SK-N-MC (cell line): ENCODE measurements around the gene TICAM1.

ENCODE experiments used
- EZH2 ChIP-seq: fragments of 200-600 bp; sonication (generic); IDR thresholded peaks from one replicate; pipeline ENCODE4 v1.6.1; 2017; ENCODE audit warnings: antibody characterized with exemption
- FOXP2 ChIP-seq: optimal IDR thresholded peaks from 2 replicates; pipeline ENCODE3; 2011; ENCODE audit warnings: mild to moderate bottlenecking, moderate library complexity; ENCODE audit not compliant: insufficient read depth; ENCODE audit errors: extremely low read length, control extremely low read depth
- POLR2AphosphoS5 ChIP-seq: IDR thresholded peaks from 2 replicates; pipeline ENCODE4 v1.6.1; 2012; ENCODE audit warnings: mild to moderate bottlenecking, low read depth, low read length, borderline replicate concordance

DNA sequence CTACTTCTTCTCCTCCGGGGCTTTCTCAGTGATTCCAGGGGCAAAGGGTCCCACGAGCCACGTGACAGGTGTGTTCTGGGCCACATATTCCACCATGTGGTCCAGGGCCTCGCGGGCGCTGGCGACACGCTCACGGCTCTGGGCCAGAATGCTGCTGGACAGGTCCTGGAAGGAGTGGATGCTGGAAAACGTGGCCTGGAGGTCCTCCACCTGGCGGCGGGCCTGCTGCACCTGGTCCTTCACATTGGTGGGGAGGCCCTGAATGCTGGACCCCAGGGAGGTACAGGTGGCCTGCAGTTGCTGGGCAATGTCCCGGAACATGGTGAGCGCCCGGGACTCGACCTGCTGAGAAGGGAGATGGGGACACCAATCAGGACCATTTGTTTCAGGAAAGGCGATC is 7.7 kb upstream of the TICAM1 start:
- TF ChIP-seq POLR2AphosphoS5: no peak
- TF ChIP-seq EZH2: no peak
- no peak for TF ChIP-seq FOXP2
